Upper lobe of right lung (tissue), 1 donor: ENCODE results near the gene SP9. TPM values are rescaled to one million over a fixed set of nuclear protein-coding genes. Genes with fewer than 3 reads are reported as not detected.

Source experiments
- ATAC-seq: fragments of 200-7000 bp; cut with Tn5 transposase; one replicate; pipeline ENCODE4 v1.9.1; 2020; ENCODE audit warnings: mild to moderate bottlenecking, moderate library complexity
- DNase-seq: peaks from one replicate; pipeline ENCODE4 v3.0.0-alpha.2; 2020
- H3K27ac ChIP-seq: fragments of 200-600 bp; one replicate; pipeline ENCODE4 v1.8.0; 2022
- H3K27me3 ChIP-seq: fragments of 200-600 bp; one replicate; pipeline ENCODE4 v1.8.0; 2022; ENCODE audit warnings: mild to moderate bottlenecking
- H3K36me3 ChIP-seq: fragments of 200-600 bp; one replicate; pipeline ENCODE4 v1.8.0; 2022
- H3K4me1 ChIP-seq: fragments of 200-600 bp; one replicate; pipeline ENCODE4 v1.8.0; 2022
- H3K4me3 ChIP-seq: fragments of 200-600 bp; one replicate; pipeline ENCODE4 v1.8.0; 2022; ENCODE audit warnings: mild to moderate bottlenecking
- H3K9me3 ChIP-seq: fragments of 200-600 bp; one replicate; pipeline ENCODE4 v1.8.0; 2022
- intact Hi-C: fragments of 100-400 bp; cut with DNase I; formaldehyde crosslinking; loops from one replicate; pipeline ENCODE4 v1.11.0; 2022
- long read RNA-seq: library from polyadenylated mRNA; unstranded; transcript quantifications from one replicate; pipeline ENCODE4 v2.0.0, GENCODE V29; 2021
- total RNA-seq: library from RNA; stranded (reverse); fragmentation: NEBNext Ultra II Directional; extraction: Animal tissue kit (Norgen Biotek cat#: 25700); gene quantifications from one replicate; pipeline ENCODE4 v1.2.1, GENCODE V29; 2021
- TF ChIP-seq, protein P1 (sequence below): fragments of 200-600 bp; IDR thresholded peaks from one replicate; pipeline ENCODE4 v1.8.0; 2022; ENCODE audit warnings: antibody characterized with exemption
- donor health status: DM: no; HTN: yes; CAD: no; lungs with severe emphysema.

The SP9 gene
- total RNA-seq: not detected
- long read RNA-seq: 0 reads

DNA sequence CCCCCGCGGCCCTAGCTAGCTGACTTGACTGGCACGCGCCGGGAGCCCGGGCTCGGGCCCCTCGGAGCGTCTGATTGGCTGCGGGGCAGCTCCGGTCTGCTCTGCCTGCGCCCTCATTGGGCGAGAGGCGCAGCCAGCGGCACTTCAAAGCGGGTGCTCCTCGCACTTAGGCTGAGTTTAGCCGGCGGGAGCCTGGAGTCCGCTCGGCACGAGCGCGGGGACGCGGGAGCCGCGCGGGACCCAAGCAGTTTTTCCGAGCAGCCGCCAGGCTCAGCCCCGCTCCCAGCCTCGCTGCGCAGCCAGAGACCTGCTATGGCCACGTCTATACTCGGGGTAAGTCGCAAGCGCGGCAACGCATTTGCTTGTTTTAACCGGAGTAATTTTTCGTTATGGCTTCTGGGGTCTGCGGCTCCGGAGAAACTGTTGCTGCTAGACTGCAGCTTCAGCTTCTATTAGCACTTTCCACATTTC, at the start of gene SP9:
Gene SP9, plus strand, starts transcription at position 174 of the 471 bp plus-strand sequence. Its CDS starts 139 bp downstream, at position 313.
- Histone ChIP-seq H3K27ac (no peak within 1 kb of the TSS), H3K9me3 (no peaks in the 10 kb centered on the region), H3K4me3 (no peak within 1 kb of the TSS), H3K4me1 (peaks cover 25% of the 10 kb centered on the region), H3K36me3 (no peaks in the 10 kb centered on the region), H3K27me3 (peaks cover 100% of the 10 kb centered on the region)
- no peak for DNase-seq
- intact Hi-C loops: no loop called here
- TF ChIP-seq, protein P1, sequence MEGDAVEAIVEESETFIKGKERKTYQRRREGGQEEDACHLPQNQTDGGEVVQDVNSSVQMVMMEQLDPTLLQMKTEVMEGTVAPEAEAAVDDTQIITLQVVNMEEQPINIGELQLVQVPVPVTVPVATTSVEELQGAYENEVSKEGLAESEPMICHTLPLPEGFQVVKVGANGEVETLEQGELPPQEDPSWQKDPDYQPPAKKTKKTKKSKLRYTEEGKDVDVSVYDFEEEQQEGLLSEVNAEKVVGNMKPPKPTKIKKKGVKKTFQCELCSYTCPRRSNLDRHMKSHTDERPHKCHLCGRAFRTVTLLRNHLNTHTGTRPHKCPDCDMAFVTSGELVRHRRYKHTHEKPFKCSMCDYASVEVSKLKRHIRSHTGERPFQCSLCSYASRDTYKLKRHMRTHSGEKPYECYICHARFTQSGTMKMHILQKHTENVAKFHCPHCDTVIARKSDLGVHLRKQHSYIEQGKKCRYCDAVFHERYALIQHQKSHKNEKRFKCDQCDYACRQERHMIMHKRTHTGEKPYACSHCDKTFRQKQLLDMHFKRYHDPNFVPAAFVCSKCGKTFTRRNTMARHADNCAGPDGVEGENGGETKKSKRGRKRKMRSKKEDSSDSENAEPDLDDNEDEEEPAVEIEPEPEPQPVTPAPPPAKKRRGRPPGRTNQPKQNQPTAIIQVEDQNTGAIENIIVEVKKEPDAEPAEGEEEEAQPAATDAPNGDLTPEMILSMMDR: no peak
- no peak for ATAC-seq

DNA sequence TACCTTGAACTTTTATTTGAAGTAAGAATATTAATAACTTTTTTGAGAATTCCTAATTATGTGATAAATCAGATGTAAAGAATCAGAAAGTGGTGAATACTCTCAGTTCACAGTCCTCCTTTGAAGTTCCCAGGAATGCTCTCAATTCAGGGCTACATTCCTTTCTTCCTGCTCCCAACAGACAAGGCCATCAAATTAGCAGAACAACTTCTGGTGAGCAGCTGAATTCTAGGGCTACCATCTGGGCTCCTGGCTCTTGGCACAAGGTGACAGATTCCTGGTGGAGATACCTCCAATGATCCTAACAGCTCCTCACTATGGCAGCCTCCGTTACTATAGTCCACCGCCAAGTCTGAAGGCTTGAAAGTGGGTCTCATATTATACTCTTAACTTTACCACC, 48.6 kb upstream of the SP9 start:
- Histone ChIP-seq H3K27me3 (no peaks in the 10 kb centered on the region), H3K27ac (no peak overlapping the region), H3K4me1 (no peaks in the 10 kb centered on the region), H3K4me3 (no peak overlapping the region), H3K9me3 (no peaks in the 10 kb centered on the region), H3K36me3 (no peaks in the 10 kb centered on the region)
- DNase-seq (no peak), ATAC-seq (no peak)
- intact Hi-C loops: no loop called here
- TF ChIP-seq, protein P1: no peak

DNA sequence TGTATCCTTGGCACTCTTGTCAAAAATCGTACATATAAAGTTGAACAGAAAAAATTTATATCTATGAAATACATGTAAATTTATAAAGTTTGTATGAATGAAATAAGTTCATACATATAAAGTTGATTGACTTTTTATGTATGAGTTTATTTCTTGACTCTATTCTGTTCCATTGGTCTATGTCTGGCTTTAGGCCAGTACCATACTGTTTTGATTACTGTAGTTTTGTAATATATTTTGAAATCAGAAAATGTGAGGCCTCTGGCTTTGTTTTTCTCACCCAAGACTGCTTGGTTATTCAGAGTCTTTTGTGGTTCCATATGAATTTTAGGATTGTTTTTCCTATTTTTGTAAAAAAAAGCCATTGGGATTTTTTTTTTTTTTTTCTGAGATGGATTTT, 41.8 kb upstream of the SP9 start:
- TF ChIP-seq, protein P1: no peak
- H3K4me3 ChIP-seq: no peak overlapping the region
- H3K9me3 ChIP-seq: no peaks in the 10 kb centered on the region
- ATAC-seq (no peak), DNase-seq (no peak)
- no peak overlapping the region for H3K27ac ChIP-seq
- intact Hi-C loops: no loop called here
- H3K36me3 ChIP-seq: no peaks in the 10 kb centered on the region
- H3K27me3 ChIP-seq: no peaks in the 10 kb centered on the region
- no peaks in the 10 kb centered on the region for H3K4me1 ChIP-seq

DNA sequence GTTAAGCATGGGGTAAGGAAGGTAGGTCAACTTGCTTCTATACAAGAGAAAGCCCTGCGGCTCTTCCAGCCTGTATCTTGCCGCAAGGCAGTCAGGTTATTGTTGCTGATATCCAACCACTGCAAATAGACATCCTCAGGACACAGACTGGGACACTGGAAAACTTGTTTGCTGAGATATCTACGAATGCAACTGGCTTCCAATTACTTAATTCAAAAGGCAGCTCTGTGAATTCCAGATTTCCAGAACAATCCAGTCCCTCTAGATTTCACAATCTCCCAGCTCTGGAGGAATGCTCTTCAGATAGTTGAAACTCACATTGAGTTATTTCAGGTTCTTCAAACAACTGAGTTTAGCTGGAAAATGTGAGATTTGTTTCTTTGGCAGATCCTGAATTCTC, 34.6 kb upstream of the SP9 start:
- Histone ChIP-seq H3K27me3 (no peaks in the 10 kb centered on the region), H3K4me1 (no peaks in the 10 kb centered on the region), H3K27ac (no peak overlapping the region), H3K4me3 (no peak overlapping the region), H3K9me3 (no peaks in the 10 kb centered on the region), H3K36me3 (no peaks in the 10 kb centered on the region)
- DNase-seq: no peak
- ATAC-seq: peak; percentile 63
- intact Hi-C loops: no loop called here
- TF ChIP-seq, protein P1: no peak

DNA sequence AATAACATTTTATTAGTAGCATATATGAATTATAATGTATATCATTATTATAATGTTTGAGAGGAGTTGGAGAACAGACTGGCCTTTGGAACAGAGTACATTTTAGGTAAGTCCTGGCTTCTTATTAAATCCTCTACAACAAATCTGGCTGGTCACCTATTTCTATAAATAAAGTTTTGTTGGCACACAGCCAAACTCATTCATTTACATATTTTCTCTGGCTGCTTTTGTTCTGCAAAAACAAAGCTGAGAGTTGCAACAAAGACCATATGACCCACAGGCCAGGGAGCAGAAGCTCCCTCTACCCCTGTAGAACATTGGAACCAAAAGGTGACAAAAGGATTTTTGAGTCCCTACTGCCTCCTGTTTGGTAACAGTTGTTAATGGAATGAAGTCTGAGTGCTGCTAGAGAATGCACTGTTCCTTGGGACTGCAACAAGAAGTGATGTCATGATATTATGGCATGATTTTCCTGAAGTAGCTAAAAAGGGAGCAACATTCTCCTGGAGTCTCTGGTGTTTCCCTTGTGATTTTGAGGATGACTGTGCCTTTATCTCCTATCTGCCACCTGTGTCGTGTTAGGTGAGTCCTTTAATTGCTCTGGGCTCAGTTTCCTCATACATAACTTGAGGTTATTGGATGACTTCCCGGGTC, 22.0 kb upstream of the SP9 start:
- H3K27ac ChIP-seq: no peak overlapping the region
- no peaks in the 10 kb centered on the region for H3K36me3 ChIP-seq
- TF ChIP-seq, protein P1: no peak
- no peaks in the 10 kb centered on the region for H3K4me1 ChIP-seq
- H3K27me3 ChIP-seq: peaks cover 43% of the 10 kb centered on the region
- no peak for DNase-seq
- no peak for ATAC-seq
- H3K9me3 ChIP-seq: no peaks in the 10 kb centered on the region
- H3K4me3 ChIP-seq: no peak overlapping the region
- intact Hi-C loops: no loop called here
